ENCODE measurements around the gene E4F1. TPM values are rescaled to one million over a fixed set of nuclear protein-coding genes. Genes with fewer than 3 reads are reported as not detected.

The E4F1 gene
- total and polyA plus RNA-seq, 2 donors from 2014 or later = 13.6 to 26.0 TPM

DNA sequence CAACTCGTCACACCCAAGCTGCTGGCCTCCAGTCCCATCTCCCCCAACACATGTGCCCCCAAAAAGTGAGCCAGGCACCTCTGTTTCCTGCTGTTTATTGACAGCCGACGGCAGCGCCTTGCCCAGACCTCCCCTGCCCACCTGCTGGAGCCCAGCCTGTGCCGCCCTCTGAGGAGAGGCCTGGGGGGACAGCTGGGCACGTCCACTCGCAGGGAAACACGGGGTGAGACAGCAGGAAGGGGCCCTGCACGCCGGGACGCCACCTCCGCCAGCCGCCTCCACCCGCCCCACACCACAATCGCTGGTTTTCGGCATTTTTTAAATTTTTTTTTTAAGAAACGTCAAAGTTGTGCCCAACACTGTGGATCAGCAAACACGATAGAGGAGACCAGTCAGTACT is 46.3 kb upstream of the E4F1 start:
- H3K4me1 ChIP-seq (ENCODE audit: control insufficient read depth in 2 of 3, insufficient read depth in 2 of 3, low read depth in 1 of 3, low read length in 3 of 3) = no peaks in the 10 kb centered on the region
- peaks cover 0 to 14% (median 12%) of the 10 kb centered on the region in 3 donors for H3K36me3 ChIP-seq (ENCODE audit: control insufficient read depth in 2 of 3, insufficient read depth in 3 of 3, low read length in 3 of 3)
- TF ChIP-seq, protein P1, sequence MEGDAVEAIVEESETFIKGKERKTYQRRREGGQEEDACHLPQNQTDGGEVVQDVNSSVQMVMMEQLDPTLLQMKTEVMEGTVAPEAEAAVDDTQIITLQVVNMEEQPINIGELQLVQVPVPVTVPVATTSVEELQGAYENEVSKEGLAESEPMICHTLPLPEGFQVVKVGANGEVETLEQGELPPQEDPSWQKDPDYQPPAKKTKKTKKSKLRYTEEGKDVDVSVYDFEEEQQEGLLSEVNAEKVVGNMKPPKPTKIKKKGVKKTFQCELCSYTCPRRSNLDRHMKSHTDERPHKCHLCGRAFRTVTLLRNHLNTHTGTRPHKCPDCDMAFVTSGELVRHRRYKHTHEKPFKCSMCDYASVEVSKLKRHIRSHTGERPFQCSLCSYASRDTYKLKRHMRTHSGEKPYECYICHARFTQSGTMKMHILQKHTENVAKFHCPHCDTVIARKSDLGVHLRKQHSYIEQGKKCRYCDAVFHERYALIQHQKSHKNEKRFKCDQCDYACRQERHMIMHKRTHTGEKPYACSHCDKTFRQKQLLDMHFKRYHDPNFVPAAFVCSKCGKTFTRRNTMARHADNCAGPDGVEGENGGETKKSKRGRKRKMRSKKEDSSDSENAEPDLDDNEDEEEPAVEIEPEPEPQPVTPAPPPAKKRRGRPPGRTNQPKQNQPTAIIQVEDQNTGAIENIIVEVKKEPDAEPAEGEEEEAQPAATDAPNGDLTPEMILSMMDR (IDR thresholded peaks at IDR 0.05; ENCODE audit: borderline replicate concordance, extremely low read depth, insufficient read depth) = no peak
- H3K9ac ChIP-seq (ENCODE audit: low read length in 3 of 3) = no peak overlapping the region
- H3K27ac ChIP-seq (ENCODE audit: low read depth in 2 of 2, low read length in 2 of 2) = no peak overlapping the region
- H3K4me3 ChIP-seq (ENCODE audit: low read length in 3 of 3) = no peak overlapping the region
- H3K27me3 ChIP-seq (ENCODE audit: control insufficient read depth, insufficient read depth, low read length) = no peaks in the 10 kb centered on the region
- FAIRE-seq (no peak), DNase-seq (no peak)
- H3K9me3 ChIP-seq (ENCODE audit: control insufficient read depth in 2 of 3, insufficient read depth in 1 of 3, low read length in 3 of 3) = no peaks in the 10 kb centered on the region
- intact Hi-C loops (cut with DNase I) = no loop called here

DNA sequence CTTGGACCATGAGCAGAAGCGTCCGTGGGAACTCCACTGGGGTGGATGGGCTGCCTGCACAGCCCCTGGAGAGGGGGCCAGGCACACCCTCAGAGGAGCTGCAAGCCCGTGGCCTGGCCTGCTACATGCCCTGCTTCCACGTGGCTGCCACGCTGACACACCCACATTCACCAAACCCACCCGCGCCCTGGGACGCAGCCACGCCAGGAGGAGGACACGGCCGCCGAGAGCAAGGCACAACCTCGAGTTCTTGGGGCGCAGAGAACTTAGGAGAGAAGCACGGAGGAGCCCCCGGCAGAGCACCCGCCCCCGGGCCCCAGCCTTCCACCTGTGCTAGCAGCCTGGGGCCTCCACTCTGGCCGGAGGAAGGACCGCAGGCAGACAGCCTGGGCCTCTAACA is 45.8 kb upstream of the E4F1 start:
- intact Hi-C loops (cut with DNase I) = no loop called here
- TF ChIP-seq, protein P1 (IDR thresholded peaks at IDR 0.05; ENCODE audit: borderline replicate concordance, extremely low read depth, insufficient read depth) = no peak
- Histone ChIP-seq H3K27ac (ENCODE audit: low read depth in 2 of 2, low read length in 2 of 2) (no peak overlapping the region), H3K9me3 (ENCODE audit: control insufficient read depth in 2 of 3, insufficient read depth in 1 of 3, low read length in 3 of 3) (no peaks in the 10 kb centered on the region), H3K9ac (ENCODE audit: low read length in 3 of 3) (no peak overlapping the region), H3K4me1 (ENCODE audit: control insufficient read depth in 2 of 3, insufficient read depth in 2 of 3, low read depth in 1 of 3, low read length in 3 of 3) (no peaks in the 10 kb centered on the region), H3K4me3 (ENCODE audit: low read length in 3 of 3) (no peak overlapping the region), H3K27me3 (ENCODE audit: control insufficient read depth, insufficient read depth, low read length) (no peaks in the 10 kb centered on the region), H3K36me3 (ENCODE audit: control insufficient read depth in 2 of 3, insufficient read depth in 3 of 3, low read length in 3 of 3) (peaks cover 0 to 14% (median 12%) of the 10 kb centered on the region in 3 donors)
- no peak for DNase-seq
- no peak for FAIRE-seq

DNA sequence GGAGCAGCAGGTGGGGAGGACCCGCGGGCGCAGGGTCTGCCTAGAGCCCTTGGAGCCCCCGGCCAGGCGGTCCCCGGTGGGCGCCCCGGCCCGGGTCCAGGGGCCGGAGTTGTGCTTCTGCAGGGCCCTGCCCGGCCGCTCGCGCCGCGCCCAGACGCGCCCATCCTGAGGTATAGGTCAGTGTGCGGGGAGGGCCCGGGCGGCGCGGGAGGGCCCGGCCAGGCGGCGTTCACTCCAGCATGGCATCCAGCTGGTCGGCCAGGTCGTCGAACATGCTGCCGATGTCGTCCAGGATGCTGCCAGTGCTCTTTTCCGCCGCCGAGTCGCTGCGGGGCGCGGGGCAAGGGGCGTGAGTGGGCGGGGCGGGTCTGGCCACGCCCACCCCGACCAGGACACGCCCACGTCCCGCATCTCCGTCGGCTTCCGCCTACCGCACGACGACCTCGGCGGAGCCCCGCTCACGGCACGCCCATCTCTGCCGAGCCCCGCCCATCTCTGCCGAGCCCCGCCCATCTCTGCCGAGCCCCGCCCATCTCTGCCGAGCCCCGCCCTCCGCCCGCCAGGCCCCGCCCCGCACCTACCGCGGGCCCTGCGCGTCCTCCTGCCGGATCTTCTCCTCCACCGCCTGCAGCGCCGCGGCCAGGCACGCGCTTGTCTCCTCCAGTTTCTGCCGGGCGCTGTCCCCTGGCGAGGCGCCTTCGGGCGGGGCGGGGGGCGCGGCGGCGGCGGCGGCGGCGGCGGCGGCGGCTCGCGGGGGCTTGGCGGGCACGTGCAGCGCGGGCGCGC is 44.9 kb upstream of the E4F1 start:
- Histone ChIP-seq H3K27me3 (ENCODE audit: control insufficient read depth, insufficient read depth, low read length) (no peaks in the 10 kb centered on the region), H3K4me3 (ENCODE audit: low read length in 3 of 3) (no peak overlapping the region), H3K4me1 (ENCODE audit: control insufficient read depth in 2 of 3, insufficient read depth in 2 of 3, low read depth in 1 of 3, low read length in 3 of 3) (no peaks in the 10 kb centered on the region), H3K27ac (ENCODE audit: low read depth in 2 of 2, low read length in 2 of 2) (no peak overlapping the region), H3K9me3 (ENCODE audit: control insufficient read depth in 2 of 3, insufficient read depth in 1 of 3, low read length in 3 of 3) (no peaks in the 10 kb centered on the region), H3K9ac (ENCODE audit: low read length in 3 of 3) (no peak overlapping the region), H3K36me3 (ENCODE audit: control insufficient read depth in 2 of 3, insufficient read depth in 3 of 3, low read length in 3 of 3) (peaks cover 0 to 14% (median 12%) of the 10 kb centered on the region in 3 donors)
- intact Hi-C loops (cut with DNase I) = no loop called here
- DNase-seq (peak in 3 of 5 donors; percentile 56 to 75 (median 73)), FAIRE-seq (no peak)
- TF ChIP-seq, protein P1 (IDR thresholded peaks at IDR 0.05; ENCODE audit: borderline replicate concordance, extremely low read depth, insufficient read depth) = no peak

All from kidney (tissue), 14 donors.